Stimulated activated effector memory CD8-positive, alpha-beta T cell treated with anti-CD3 and anti-CD28 coated beads, Interleukin-12 subunit alpha, Interleukin-12 subunit beta, amount 100 ng/mL, for 72 hours (primary cell): ENCODE measurements around the gene ARHGEF26.
"Not testable (repeated sequence)": the region's sequence is repeated elsewhere in the genome, so short reads cannot be mapped to it uniquely, and the experiment has no call there.

Experiments used
- ATAC-seq: fragments of 150-1000 bp; cut with Tn5 transposase; 2 replicates; pipeline ENCODE4 v1.10.0; 2021
- DNase-seq, 2 donors: peaks; one replicate each; pipeline ENCODE4 v3.0.0; 2021 to 2022; ENCODE audit warnings: low spot score in 2 of 2
- H3K27ac Mint-ChIP-seq: one replicate; pipeline ENCODE4 v1.8.0; 2022; ENCODE audit warnings: mild to moderate bottlenecking, mixed read lengths
- H3K36me3 Mint-ChIP-seq: one replicate; pipeline ENCODE4 v1.8.0; 2022; ENCODE audit warnings: mild to moderate bottlenecking, mixed read lengths
- H3K4me1 Mint-ChIP-seq: one replicate; pipeline ENCODE4 v1.8.0; 2022; ENCODE audit warnings: mixed read lengths
- H3K4me3 Mint-ChIP-seq: one replicate; pipeline ENCODE4 v1.8.0; 2022; ENCODE audit warnings: mild to moderate bottlenecking, mixed read lengths
- H3K9me3 Mint-ChIP-seq: one replicate; pipeline ENCODE4 v1.8.0; 2022; ENCODE audit warnings: mixed read lengths

Gene ARHGEF26, protein sequence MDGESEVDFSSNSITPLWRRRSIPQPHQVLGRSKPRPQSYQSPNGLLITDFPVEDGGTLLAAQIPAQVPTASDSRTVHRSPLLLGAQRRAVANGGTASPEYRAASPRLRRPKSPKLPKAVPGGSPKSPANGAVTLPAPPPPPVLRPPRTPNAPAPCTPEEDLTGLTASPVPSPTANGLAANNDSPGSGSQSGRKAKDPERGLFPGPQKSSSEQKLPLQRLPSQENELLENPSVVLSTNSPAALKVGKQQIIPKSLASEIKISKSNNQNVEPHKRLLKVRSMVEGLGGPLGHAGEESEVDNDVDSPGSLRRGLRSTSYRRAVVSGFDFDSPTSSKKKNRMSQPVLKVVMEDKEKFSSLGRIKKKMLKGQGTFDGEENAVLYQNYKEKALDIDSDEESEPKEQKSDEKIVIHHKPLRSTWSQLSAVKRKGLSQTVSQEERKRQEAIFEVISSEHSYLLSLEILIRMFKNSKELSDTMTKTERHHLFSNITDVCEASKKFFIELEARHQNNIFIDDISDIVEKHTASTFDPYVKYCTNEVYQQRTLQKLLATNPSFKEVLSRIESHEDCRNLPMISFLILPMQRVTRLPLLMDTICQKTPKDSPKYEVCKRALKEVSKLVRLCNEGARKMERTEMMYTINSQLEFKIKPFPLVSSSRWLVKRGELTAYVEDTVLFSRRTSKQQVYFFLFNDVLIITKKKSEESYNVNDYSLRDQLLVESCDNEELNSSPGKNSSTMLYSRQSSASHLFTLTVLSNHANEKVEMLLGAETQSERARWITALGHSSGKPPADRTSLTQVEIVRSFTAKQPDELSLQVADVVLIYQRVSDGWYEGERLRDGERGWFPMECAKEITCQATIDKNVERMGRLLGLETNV

DNA sequence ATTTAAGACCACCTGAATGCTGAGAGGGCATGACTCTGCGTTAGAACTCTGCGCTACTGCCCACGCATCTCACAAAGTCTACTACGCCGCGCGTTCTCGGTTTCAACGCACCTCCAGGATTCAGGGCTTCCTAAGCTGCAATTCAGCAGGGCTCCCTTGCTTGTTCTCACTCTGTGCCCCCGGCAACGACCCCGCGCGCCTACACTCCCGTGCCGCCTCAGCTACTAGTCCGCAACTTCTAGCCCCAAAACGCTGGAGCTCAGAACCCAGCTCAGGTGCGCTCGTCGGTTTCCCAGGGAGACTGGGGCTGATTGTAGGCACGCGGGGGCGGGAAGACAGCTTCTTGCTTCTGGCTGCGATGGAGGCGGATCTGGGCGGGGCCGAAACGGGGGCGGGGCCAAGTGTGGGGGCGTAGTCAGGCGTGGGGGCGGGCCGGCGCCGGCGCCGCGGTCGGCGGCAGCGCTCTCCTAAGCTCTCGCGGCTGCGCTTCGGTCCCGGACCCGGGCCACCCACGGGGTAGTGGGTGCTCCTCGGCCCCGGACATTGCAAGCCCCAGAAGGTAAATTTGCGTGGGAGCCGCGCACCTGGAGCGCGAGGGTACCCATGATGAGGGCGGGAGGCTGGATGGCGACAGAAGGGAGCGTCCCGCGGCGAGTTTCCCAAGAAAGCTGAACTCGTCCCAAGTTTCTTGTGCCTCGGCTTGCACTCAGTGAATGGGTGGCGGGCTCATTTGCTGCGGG, at the start of gene ARHGEF26:
ARHGEF26 (plus strand) TSS at position 430 of the 740 bp plus-strand sequence. CDS start 603 bp downstream, outside the sequence.
- H3K4me1 Mint-ChIP-seq, result peaks cover 20% of the 10 kb centered on the region
- H3K9me3 Mint-ChIP-seq, result no peaks in the 10 kb centered on the region
- H3K4me3 Mint-ChIP-seq, result peak within 1 kb of the TSS; percentile 67
- no peak within 1 kb of the TSS for H3K27ac Mint-ChIP-seq
- peak; percentile 70 for ATAC-seq
- H3K36me3 Mint-ChIP-seq, result no peaks in the 10 kb centered on the region
- DNase-seq, result peak; percentile 35 to 75

DNA sequence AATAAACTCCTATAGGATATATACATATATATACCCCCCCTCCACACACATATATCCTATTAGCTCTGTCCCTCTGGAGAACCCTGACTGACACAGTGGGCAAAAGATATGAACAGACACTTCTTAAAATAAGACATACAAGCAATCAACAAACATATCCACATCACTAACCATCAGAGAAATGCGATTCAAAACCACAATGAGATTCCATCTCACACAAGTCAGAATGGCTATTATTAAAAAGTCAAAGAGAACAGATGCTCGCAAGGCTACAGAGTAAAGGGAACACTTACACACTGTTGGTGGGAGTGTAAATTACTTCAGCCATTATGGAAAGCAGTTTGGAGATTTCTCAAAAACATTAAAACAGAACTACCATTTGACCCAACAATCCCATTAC, 46.2 kb upstream of the ARHGEF26 start:
- H3K4me1 Mint-ChIP-seq, result no peaks in the 10 kb centered on the region
- DNase-seq, result no peak
- H3K4me3 Mint-ChIP-seq, result no peak overlapping the region
- H3K9me3 Mint-ChIP-seq, result peaks cover 3% of the 10 kb centered on the region
- no peak for ATAC-seq
- no peak overlapping the region for H3K27ac Mint-ChIP-seq
- no peaks in the 10 kb centered on the region for H3K36me3 Mint-ChIP-seq

DNA sequence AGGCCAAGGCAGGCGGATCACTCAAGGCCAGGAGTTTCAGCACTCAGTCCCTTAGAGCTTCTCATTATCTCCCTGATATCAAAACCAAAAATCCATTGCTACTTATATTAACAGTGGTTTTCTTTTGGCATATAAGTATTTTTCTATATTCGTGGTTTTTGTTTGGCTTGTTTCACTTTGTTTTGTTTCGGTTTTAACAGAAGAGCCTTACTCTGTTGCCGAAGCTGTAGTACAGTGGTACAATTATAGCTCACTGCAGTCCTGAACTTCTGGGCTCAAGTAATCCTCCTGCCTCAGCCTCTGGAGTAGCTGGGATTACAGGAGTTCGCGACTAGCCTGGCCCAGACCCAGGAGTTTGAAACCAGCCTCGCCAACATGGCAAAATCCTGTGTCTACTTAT, 42.5 kb upstream of the ARHGEF26 start:
- no peak overlapping the region for H3K27ac Mint-ChIP-seq
- no peaks in the 10 kb centered on the region for H3K4me1 Mint-ChIP-seq
- H3K9me3 Mint-ChIP-seq, result peaks cover 3% of the 10 kb centered on the region
- no peaks in the 10 kb centered on the region for H3K36me3 Mint-ChIP-seq
- ATAC-seq (no peak), DNase-seq (no peak)
- H3K4me3 Mint-ChIP-seq, result no peak overlapping the region

DNA sequence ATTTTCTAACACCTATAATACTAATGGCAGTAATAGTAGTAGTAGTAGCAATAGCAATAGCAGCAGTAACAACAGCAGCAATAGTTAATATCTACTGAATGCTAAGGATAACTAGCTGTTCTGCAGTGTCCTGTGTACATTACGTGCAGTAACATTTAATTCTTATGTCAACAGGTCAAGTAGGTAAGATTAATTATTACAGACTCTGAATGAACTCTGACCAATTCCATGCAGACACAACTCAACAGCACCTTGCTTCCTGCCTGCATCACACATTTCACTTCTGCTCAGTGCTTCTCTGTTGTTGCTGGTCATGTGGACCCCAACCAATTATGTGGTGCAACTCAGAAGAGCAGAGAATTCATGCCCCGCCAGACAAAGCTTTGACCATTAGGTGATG, 39.9 kb upstream of the ARHGEF26 start:
- Mint-ChIP-seq H3K9me3 (peaks cover 3% of the 10 kb centered on the region), H3K4me1 (no peaks in the 10 kb centered on the region), H3K27ac (no peak overlapping the region), H3K4me3 (no peak overlapping the region), H3K36me3 (no peaks in the 10 kb centered on the region)
- no peak for ATAC-seq
- no peak for DNase-seq

DNA sequence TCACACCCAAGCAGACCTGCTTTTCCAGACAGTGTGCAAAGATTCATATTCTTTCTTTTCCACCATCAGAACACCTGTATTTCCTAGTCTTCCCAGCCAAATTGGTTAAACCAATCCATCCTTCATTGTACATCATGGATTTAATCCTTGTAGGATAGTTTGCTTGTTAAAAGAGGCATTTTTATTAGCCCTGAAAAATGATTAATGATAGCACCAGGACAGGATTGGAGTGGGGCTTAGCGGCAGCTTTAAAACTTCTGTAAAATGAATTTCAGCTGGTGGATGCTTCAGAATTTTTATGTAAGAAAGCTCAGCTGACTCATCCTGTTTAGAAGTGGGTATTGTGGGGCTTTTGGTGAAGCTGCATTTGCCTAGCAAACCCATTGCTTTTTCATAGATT, 36.1 kb upstream of the ARHGEF26 start:
- no peak overlapping the region for H3K27ac Mint-ChIP-seq
- no peak overlapping the region for H3K4me3 Mint-ChIP-seq
- no peak for DNase-seq
- no peak for ATAC-seq
- H3K4me1 Mint-ChIP-seq, result no peaks in the 10 kb centered on the region
- H3K9me3 Mint-ChIP-seq, result peaks cover 3% of the 10 kb centered on the region
- H3K36me3 Mint-ChIP-seq, result no peaks in the 10 kb centered on the region

DNA sequence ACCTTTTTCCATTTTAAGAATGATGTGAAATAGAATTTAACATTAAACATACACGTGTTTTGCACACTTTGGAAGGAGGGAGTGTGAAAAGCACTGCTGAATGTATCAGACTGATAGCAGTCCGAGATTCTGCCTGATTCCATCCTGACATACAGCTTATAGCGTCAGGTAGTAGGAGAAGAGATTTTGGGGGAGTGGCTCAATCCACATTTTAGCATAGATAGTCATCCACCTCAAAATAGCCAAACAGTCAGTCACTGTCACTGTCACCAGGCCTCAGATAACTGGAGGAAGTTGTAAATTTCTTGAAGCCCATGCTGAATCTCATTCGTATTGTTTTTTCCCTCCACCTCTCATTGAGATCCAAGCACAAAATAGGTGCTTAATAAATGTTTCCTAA, 35.4 kb upstream of the ARHGEF26 start:
- ATAC-seq (no peak), DNase-seq (no peak)
- peaks cover 3% of the 10 kb centered on the region for H3K9me3 Mint-ChIP-seq
- H3K36me3 Mint-ChIP-seq, result no peaks in the 10 kb centered on the region
- H3K27ac Mint-ChIP-seq, result no peak overlapping the region
- no peak overlapping the region for H3K4me3 Mint-ChIP-seq
- no peaks in the 10 kb centered on the region for H3K4me1 Mint-ChIP-seq

DNA sequence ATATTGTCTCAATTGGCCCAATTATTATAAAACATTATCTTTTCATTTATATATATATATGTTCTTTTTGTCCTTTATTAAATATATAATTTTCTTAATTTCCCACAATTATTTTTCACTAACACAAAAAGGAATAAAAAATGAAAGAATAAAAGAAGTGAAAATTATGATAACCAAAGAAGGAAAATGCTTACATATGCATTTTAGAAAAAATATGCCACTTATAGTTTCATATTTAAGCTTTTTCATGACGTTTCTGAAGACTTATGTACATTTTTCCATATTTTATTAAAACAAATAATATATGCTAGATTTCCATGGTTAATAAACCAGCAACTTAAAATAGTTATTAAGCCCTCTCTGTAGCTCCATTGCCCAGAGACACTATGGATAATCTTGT, 34.9 kb upstream of the ARHGEF26 start:
- Mint-ChIP-seq H3K36me3 (no peaks in the 10 kb centered on the region), H3K9me3 (peaks cover 3% of the 10 kb centered on the region), H3K27ac (no peak overlapping the region), H3K4me1 (no peaks in the 10 kb centered on the region), H3K4me3 (no peak overlapping the region)
- DNase-seq (no peak), ATAC-seq (no peak)

DNA sequence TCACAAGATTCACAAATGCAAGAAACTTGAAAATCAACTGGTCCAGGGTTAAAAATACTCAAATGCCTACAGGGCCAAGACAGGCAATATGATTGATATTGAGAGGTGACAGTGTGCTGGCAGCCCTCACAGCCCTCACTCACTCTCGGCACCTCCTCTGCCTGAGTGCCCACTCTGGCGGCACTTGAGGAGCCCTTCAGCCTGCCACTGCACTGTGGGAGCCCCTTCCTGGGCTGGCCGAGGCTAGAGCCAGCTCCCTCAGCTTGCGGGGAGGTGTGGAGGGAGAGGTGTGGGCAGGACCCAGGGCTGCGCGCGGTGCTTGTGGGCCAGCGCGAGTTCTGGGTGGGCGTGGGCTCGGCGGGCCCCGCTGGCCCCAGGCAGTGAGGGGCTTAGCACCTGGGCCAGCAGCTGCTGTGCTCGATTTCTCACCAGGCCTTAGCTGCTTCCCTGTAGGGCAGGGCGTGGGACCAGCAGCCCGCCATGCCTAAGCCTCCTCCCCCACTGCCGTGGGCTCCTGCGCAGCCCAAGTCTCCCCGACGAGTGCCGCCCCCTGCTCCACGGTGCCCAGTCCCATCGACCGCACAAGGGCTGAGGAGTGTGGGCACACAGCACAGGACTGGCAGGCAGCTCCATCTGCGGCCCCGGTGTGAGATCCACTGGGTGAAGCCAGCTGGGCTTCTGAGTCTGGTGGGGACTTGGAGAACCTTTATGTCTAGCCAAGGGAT, 33.3 kb upstream of the ARHGEF26 start:
- not testable (repeated sequence) for H3K4me3 Mint-ChIP-seq, H3K9me3 Mint-ChIP-seq, H3K4me1 Mint-ChIP-seq, H3K36me3 Mint-ChIP-seq, DNase-seq, ATAC-seq, H3K27ac Mint-ChIP-seq

DNA sequence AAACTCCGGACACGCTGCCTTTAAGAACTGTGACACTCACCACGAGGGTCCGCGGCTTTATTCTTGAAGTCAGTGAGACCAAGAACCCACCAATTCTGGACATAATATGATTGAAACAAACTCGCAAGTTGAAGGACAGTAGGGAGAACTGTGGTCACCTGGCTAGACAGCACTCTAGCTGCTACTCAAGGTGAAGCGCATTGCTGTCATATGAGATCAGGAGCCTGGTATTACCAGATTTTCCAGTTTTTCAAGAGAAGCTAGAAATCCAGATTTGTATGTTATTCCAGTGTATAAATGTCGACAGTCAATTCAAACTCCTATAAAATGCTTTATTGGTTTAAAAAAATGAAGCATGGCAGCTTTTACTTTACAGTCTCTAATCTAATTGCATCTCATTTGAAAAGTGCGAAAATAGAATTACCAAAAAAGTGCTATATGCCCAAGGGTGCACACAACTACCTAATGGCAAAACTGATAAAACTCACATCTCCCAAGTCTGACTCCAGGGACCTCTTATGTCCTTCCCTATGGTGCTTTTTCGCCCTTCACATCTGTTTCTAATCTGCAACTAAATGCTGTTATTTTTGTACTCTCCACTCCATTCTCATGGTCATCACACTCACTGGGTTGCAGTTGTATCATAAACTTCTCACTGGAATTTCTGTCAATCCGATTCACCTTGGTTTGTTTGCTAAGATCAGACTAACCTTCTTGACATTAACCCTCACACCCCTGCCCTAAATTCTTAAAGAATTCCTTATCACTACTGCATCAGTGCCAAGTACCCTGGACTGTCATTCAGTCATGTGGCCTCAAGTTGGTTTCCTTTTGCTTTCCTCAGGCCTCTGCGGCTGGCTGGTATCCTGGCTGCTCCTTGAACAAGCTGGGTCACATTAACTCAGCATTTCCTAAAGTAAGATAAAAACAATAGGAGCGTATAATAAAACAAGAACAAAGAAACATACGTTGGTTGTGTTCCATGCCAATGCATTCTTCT, 31.5 kb upstream of the ARHGEF26 start:
- no peaks in the 10 kb centered on the region for H3K36me3 Mint-ChIP-seq
- no peaks in the 10 kb centered on the region for H3K4me1 Mint-ChIP-seq
- no peak overlapping the region for H3K27ac Mint-ChIP-seq
- no peak for ATAC-seq
- H3K4me3 Mint-ChIP-seq, result no peak overlapping the region
- DNase-seq, result no peak
- H3K9me3 Mint-ChIP-seq, result no peaks in the 10 kb centered on the region

DNA sequence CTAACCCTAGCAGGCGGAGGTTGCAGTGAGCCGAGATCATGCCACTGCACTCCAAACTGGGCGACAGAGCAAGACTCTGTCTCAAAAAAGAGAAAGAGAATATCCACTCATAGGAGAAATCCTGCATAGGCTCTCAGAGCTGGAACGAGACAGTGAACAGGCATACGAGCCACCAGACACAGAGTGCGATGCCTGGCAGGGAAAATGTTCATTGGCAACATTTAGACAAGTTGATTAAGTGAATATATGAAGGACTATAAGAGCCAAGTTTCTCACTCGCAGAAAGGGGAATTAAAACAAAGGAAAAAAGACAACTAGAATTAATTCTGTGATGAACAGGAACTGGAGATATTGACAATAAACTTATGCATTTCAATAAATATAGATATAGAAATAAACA, 27.1 kb upstream of the ARHGEF26 start:
- H3K9me3 Mint-ChIP-seq, result no peaks in the 10 kb centered on the region
- H3K27ac Mint-ChIP-seq, result no peak overlapping the region
- H3K4me3 Mint-ChIP-seq, result no peak overlapping the region
- ATAC-seq, result no peak
- H3K4me1 Mint-ChIP-seq, result no peaks in the 10 kb centered on the region
- no peaks in the 10 kb centered on the region for H3K36me3 Mint-ChIP-seq
- DNase-seq, result no peak

DNA sequence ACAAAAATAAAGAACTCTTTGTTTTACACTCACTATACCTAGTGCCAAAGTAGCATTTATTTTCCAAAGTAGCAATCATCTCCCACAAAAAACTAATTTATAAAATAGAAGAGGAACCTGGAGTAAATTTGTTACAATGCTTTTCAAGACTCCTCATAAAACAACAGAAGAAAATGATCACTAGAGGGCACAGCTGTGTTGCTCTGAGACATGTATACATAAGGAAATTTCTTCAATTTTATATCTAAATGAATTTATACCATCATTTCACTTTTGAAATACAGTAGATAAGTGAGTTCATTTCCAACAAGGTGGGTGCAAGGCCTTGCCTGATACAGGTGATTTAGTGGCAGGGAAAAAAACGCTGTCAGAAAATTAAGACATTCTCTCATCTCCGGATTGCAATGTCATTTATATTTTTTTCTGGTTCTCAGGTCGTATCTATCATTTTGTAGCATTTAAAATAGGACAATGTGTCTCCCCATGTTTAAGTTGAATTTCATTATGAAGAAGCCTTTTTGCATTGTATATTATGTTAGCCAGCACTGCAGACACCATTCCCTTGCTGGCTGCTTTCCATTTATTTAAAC, 25.3 kb upstream of the ARHGEF26 start:
- no peaks in the 10 kb centered on the region for H3K4me1 Mint-ChIP-seq
- DNase-seq (no peak), ATAC-seq (no peak)
- H3K4me3 Mint-ChIP-seq, result no peak overlapping the region
- no peak overlapping the region for H3K27ac Mint-ChIP-seq
- H3K36me3 Mint-ChIP-seq, result no peaks in the 10 kb centered on the region
- no peaks in the 10 kb centered on the region for H3K9me3 Mint-ChIP-seq

DNA sequence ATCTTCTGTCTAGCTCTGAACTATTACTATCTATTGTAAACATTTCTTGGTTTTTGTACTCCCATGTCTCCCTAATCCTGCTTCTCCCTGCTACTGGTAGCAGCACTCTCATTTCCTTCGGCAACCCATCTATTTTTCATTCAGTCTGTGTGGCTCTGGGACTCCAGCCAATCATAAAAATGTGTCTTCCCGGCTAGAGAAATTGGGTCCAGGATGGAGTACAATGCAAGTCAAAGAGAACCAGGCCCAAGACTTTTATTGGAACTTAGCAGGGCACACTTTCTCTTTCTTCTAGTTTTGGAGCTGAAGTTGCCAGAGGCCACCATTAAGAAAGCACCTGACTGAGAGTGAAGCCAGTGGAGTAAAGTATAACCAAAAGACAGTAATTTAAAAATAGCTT, 22.8 kb upstream of the ARHGEF26 start:
- DNase-seq, result no peak
- Mint-ChIP-seq H3K4me1 (no peaks in the 10 kb centered on the region), H3K9me3 (no peaks in the 10 kb centered on the region), H3K27ac (no peak overlapping the region), H3K4me3 (no peak overlapping the region), H3K36me3 (no peaks in the 10 kb centered on the region)
- ATAC-seq, result no peak

DNA sequence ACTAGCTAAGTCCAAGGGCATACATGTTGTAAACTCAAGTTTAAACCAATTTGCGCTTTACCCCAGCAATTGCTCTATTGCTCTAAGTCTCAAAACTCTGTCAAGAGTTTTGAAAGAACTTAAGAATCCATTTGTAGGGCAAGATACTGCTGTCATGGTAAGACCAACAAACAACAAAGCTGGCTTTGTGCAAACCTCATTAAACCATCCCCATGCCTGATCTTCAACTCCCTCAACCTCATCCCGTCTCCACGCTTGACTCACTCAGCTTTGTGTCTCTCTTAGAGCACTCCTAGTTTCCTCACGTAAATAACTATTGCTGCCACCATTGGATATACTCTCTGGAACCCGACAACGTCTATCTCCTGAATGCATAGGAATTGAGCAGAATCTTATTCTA, 20.6 kb upstream of the ARHGEF26 start:
- Mint-ChIP-seq H3K36me3 (no peaks in the 10 kb centered on the region), H3K9me3 (no peaks in the 10 kb centered on the region), H3K27ac (no peak overlapping the region), H3K4me3 (no peak overlapping the region), H3K4me1 (no peaks in the 10 kb centered on the region)
- DNase-seq (no peak), ATAC-seq (no peak)

DNA sequence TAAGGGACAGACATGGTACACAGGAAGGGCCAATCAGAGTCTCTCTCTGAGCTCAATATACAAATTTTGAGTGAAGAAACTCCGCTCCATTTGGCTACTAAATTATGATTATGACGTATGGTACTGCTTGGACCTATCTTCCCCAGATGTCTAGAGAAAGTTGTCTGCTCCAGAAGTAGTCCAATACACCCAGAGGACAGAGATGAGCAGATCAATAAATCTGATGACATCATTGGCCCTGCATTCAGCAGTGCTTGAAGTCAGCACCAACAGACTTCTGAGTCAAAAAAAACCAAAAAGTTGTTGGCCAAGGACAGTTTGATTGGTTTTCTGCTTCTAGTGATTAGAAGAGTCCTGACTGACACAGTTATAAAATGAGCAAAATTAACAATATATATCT, 19.9 kb upstream of the ARHGEF26 start:
- no peak overlapping the region for H3K27ac Mint-ChIP-seq
- H3K4me1 Mint-ChIP-seq, result no peaks in the 10 kb centered on the region
- no peak overlapping the region for H3K4me3 Mint-ChIP-seq
- H3K9me3 Mint-ChIP-seq, result no peaks in the 10 kb centered on the region
- ATAC-seq (no peak), DNase-seq (no peak)
- no peaks in the 10 kb centered on the region for H3K36me3 Mint-ChIP-seq
